HG03571 (cell line): ENCODE results near the gene SLC9A9.

Experiments
- ATAC-seq: cut with Tn5 transposase; IDR thresholded peaks from one replicate; pipeline ENCODE4 v1.9.1; 2021; ENCODE audit not compliant: unreplicated experiment

The SLC9A9 gene

GRCh38 chr3:143367171-143367570 is 481.1 kb downstream of the SLC9A9 start:
- no peak for ATAC-seq

- ATAC-seq, result no peak
These were observed 481.6 kb downstream of the SLC9A9 start for GRCh38 chr3:143366672-143367071.

- no peak for ATAC-seq
These were observed 484.3 kb downstream of the SLC9A9 start for GRCh38 chr3:143363949-143364348.

GRCh38 chr3:143363276-143363675 is 485.0 kb downstream of the SLC9A9 start:
- no peak for ATAC-seq

GRCh38 chr3:143362115-143362991 is 485.9 kb downstream of the SLC9A9 start:
- ATAC-seq, result no peak

GRCh38 chr3:143361589-143361988 is 486.7 kb downstream of the SLC9A9 start:
- ATAC-seq, result no peak

- ATAC-seq, result no peak
These were observed 488.0 kb downstream of the SLC9A9 start for GRCh38 chr3:143360244-143360643.

GRCh38 chr3:143358793-143359491 is 489.3 kb downstream of the SLC9A9 start:
- no peak for ATAC-seq

- no peak for ATAC-seq
These were observed 490.0 kb downstream of the SLC9A9 start for GRCh38 chr3:143358155-143358792.

GRCh38 chr3:143357700-143358099 is 490.6 kb downstream of the SLC9A9 start:
- ATAC-seq, result no peak

- no peak for ATAC-seq
These were observed 491.4 kb downstream of the SLC9A9 start for GRCh38 chr3:143356839-143357238.

- no peak for ATAC-seq
These were observed 493.9 kb downstream of the SLC9A9 start for GRCh38 chr3:143354342-143354741.

- no peak for ATAC-seq
These were observed 495.3 kb downstream of the SLC9A9 start for GRCh38 chr3:143352850-143353550.

GRCh38 chr3:143351895-143352608 is 496.2 kb downstream of the SLC9A9 start:
- no peak for ATAC-seq

GRCh38 chr3:143351354-143351753 is 496.9 kb downstream of the SLC9A9 start:
- ATAC-seq, result no peak

GRCh38 chr3:143349455-143349854 is 498.8 kb downstream of the SLC9A9 start:
- ATAC-seq, result no peak

- ATAC-seq, result no peak
These were observed 499.6 kb downstream of the SLC9A9 start for GRCh38 chr3:143348486-143349327.

GRCh38 chr3:143344516-143345165 is 503.6 kb downstream of the SLC9A9 start:
- ATAC-seq, result no peak

GRCh38 chr3:143343944-143344343 is 504.3 kb downstream of the SLC9A9 start:
- no peak for ATAC-seq
